GM12801 (cell line): Measurements from ENCODE around the gene RAD52.

Experiments used
- TF ChIP-seq, protein P1 (sequence below): IDR thresholded peaks from one replicate; pipeline ENCODE4 v1.5.1; 2011; ENCODE audit warnings: control low read depth; ENCODE audit not compliant: insufficient read length; ENCODE audit errors: extremely low read depth

Gene RAD52

DNA sequence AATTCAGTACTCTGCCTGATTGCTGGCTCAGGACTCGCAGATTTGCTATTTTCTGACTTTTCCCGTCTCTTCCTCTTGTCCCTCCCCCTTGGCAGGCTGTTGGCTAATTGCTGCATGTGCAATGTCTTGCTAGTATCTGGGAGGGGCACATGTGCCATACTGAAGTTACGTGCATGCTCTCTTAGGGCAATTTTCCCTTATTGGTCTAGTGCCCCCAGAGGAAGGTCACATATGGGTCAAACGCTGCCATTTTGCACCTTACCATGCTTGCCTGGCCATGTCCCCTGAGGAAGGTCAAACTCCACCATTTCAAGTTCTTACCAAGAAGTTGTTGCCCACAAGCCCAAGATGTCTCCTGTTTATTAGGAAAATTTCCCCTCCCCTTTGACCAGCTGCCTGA, 27.7 kb upstream of the RAD52 start:
- TF ChIP-seq, protein P1, sequence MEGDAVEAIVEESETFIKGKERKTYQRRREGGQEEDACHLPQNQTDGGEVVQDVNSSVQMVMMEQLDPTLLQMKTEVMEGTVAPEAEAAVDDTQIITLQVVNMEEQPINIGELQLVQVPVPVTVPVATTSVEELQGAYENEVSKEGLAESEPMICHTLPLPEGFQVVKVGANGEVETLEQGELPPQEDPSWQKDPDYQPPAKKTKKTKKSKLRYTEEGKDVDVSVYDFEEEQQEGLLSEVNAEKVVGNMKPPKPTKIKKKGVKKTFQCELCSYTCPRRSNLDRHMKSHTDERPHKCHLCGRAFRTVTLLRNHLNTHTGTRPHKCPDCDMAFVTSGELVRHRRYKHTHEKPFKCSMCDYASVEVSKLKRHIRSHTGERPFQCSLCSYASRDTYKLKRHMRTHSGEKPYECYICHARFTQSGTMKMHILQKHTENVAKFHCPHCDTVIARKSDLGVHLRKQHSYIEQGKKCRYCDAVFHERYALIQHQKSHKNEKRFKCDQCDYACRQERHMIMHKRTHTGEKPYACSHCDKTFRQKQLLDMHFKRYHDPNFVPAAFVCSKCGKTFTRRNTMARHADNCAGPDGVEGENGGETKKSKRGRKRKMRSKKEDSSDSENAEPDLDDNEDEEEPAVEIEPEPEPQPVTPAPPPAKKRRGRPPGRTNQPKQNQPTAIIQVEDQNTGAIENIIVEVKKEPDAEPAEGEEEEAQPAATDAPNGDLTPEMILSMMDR = no peak

DNA sequence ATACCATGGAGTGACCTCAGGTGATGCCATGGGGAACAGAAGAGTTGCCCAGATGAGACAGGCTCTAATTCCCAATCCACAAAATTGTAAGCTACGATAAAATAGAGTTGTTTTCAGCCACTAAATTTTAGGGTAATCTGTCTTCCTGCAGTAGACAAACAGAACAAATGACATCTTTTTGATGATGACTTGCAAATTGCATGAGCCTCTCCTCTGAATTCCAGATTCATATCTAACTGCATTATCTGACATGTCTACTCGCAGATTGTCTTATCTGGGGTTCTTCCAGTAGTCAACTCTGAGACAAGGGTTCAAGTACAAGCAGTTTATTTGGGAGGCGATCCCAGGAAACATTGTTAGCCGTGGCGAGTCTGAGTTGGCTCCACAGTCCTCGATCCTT, 27.1 kb upstream of the RAD52 start:
- TF ChIP-seq, protein P1 = no peak

DNA sequence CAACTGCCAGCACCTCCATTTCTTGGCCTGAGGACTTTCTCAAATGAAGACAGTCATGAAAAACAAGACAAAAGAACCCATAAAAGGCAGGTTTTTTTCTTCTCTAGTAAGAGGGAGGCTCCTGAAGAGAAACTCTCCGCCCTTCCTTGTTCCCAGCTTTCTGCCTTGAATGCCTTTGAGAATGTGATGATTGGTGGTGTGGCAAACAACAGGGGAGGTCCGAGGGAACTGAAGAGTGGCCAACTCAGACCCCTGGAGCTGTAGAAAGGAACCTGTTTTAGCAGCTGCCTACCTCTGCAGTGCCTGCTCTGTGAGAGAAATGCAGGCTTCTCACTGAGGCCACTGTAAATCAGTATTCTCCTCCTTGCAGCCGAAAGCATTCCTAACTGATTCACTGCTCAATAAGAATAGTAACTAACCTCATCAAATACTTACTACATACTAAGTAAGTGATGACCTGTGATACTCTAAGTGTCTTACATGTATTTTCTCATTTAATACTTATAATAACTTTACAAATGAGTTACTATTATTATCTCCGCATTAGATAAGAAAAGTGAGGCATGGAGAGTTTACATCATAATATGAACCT, 24.9 kb upstream of the RAD52 start:
- TF ChIP-seq, protein P1 = no peak

DNA sequence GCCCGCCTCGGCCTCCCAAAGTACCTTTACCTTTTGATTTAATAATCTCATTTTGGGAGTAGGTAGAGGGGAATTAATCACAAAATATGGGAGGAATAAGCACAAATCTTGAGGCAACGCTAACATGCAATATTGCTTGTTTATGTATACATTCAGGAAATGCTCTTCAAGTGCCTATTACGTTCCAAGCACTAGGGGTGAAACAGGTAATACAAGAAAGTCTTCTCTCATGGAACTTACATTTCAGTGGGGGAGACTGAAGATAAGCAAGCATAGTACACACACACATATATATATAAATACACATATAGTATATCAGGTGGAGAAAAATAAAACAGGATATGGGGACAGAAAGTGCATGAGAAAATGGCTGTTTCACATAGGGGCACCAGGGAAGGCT, 22.5 kb upstream of the RAD52 start:
- TF ChIP-seq, protein P1 = no peak

DNA sequence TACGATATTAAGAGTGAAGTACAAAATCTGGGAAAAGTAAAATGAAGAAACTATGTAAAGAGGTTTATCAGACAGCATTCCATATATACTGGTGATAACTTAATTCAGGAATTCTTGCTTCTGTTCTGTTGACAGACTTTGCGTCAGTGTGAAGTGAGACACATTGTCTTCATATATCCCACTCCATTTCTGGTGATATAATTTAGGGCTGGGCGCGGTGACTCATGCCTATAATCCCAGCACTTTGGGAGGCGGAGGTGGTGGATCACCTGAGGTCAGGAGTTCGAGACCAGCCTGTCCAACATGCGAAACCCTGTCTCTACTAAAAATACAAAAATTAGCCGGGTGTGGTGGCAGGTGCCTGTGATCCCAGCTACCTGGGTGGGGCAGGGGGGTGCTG, 20.3 kb upstream of the RAD52 start:
- TF ChIP-seq, protein P1 = no peak

DNA sequence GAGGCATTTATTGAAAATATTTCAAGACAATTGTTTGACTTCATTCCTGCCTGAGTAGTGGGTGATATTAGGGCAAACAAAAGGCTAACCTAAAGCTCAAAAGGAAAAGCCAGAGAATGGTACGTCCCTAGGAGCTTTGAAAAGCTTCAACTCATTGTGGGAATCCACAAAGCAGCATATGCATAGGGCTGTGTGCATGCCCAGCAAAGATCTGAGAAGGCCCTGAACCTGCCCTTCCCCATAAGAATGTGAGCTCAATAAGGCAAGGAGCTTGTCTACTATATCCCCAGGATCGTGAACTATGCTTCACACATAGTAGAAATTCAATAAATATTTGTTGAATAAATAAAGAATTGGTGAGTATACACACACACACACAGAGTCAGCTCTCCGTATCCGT, 19.1 kb upstream of the RAD52 start:
- TF ChIP-seq, protein P1 = no peak

DNA sequence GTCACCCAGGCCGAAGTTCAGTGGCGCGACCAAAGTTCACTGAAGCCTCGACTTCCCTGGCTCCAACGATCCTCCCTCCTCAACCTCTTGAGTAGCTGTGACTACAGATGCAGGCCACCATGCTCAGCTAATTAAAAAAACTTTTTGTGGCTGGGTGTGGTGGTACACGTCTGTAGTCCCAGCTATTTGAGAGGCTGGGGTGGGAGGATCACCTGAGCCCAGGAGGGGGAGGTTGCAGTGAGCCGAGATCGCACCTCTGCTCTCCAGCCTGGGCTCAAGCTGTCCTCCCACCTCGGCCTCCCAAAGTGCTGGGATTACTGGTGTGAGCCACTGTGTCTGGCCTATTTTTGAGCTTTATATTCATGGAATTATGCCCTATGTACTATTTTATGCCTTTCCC, 18.1 kb upstream of the RAD52 start:
- TF ChIP-seq, protein P1 = no peak
